ENCODE data around the gene MX1. TPM values are rescaled to one million over a fixed set of nuclear protein-coding genes. Genes with fewer than 3 reads are reported as not detected.

The MX1 gene
- polyA plus RNA-seq, 3 donors, result 42.7 to 73.3 (median 60.5) TPM

- H3K27ac Mint-ChIP-seq, result no peak overlapping the region
- no peak for DNase-seq
These were observed 17.5 kb downstream of the MX1 start for GRCh38 chr21:41443562-41443961.

DNA sequence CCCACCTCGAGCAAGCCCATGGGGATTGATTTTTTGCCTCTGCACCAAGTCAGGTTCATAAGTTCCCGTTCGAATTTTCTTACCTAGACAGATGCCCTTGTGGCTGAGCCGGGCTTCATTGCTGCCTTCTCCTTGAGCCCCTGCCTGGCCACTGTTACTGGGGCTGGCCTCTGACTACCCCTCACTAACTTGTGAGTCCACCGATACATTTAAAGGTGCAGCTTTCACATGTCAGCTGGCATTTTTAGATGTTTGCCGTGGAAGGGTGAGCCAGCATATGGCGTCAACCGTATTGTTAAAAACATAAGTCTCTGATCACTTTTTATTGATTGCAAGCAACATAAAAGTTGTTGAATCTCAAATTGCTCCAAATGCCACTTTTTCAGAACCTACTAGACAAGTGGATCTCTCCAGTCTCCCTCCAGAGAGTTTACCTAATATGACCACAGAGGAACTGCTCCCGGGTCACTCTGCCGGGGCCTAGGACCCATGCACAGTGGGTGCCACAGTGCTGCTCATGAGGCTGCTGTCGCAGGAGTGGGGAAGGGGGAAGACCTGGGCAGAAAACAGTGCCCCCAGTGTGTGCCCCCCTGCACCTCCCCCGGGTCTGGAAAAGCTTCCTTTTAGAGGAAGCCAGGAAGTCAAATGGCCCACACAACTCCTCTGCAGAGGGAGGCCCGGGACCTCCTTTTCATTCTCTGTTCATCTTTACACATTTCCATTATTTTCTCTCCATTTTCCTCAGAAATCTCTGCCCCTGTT is 18.8 kb downstream of the MX1 start:
- no peak overlapping the region for H3K4me2 ChIP-seq (replicated peaks; ENCODE audit: extremely low read depth, low read length, poor library complexity, severe bottlenecking)
- TF ChIP-seq, protein P1, sequence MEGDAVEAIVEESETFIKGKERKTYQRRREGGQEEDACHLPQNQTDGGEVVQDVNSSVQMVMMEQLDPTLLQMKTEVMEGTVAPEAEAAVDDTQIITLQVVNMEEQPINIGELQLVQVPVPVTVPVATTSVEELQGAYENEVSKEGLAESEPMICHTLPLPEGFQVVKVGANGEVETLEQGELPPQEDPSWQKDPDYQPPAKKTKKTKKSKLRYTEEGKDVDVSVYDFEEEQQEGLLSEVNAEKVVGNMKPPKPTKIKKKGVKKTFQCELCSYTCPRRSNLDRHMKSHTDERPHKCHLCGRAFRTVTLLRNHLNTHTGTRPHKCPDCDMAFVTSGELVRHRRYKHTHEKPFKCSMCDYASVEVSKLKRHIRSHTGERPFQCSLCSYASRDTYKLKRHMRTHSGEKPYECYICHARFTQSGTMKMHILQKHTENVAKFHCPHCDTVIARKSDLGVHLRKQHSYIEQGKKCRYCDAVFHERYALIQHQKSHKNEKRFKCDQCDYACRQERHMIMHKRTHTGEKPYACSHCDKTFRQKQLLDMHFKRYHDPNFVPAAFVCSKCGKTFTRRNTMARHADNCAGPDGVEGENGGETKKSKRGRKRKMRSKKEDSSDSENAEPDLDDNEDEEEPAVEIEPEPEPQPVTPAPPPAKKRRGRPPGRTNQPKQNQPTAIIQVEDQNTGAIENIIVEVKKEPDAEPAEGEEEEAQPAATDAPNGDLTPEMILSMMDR (IDR thresholded peaks at IDR 0.05), result no peak
- peaks cover 85 to 100% of the 10 kb centered on the region in 2 donors for H3K36me3 ChIP-seq (replicated peaks in 1 of 2; ENCODE audit: control insufficient read depth in 1 of 2, insufficient read depth in 2 of 2, low read length in 2 of 2)
- H3K4me1 ChIP-seq (ENCODE audit: control insufficient read depth in 1 of 2, insufficient read depth in 2 of 2, low read length in 2 of 2), result no peaks in the 10 kb centered on the region
- H3K9me3 ChIP-seq (replicated peaks in 1 of 2; ENCODE audit: control insufficient read depth in 1 of 2, insufficient read depth in 1 of 2, low read length in 2 of 2), result no peaks in the 10 kb centered on the region
- H3K4me3 Mint-ChIP-seq, result no peak overlapping the region
- peaks cover 0 to 3% (median 0%) of the 10 kb centered on the region in 7 donors for H3K9me3 Mint-ChIP-seq
- H3K27ac Mint-ChIP-seq, result no peak overlapping the region
- H2AFZ ChIP-seq (ENCODE audit: insufficient read depth, low read depth, low read length, poor library complexity, severe bottlenecking), result no peak overlapping the region
- no peak for DNase-seq
- H3K4me3 ChIP-seq (replicated peaks in 1 of 3; ENCODE audit: low read depth in 2 of 3, low read length in 3 of 3), result no peak overlapping the region
- no peak overlapping the region for H3K9ac ChIP-seq (ENCODE audit: insufficient read depth, low read length, poor library complexity, severe bottlenecking)
- H3K27me3 Mint-ChIP-seq (ENCODE audit: low read depth in 3 of 3), result peaks cover 0 to 2% (median 0%) of the 10 kb centered on the region in 3 donors
- no peaks in the 10 kb centered on the region for H3K27me3 ChIP-seq (ENCODE audit: control insufficient read depth in 2 of 2, insufficient read depth in 2 of 2, low read length in 2 of 2)
- H4K20me1 ChIP-seq (ENCODE audit: insufficient read depth, low read length), result peaks cover 4% of the 10 kb centered on the region
- H3K27ac ChIP-seq (ENCODE audit: low read depth in 1 of 2, low read length in 2 of 2), result no peak overlapping the region
- peaks cover 94 to 100% of the 10 kb centered on the region in 2 donors for H3K36me3 Mint-ChIP-seq
- no peaks in the 10 kb centered on the region for H3K79me2 ChIP-seq (ENCODE audit: insufficient read depth, low read length)
- WGBS (ENCODE audit: insufficient coverage), result 84% methylated on average over 11 of the region's 13 CpGs
- intact Hi-C loops (cut with micrococcal nuclease), result no loop called here
- H3K4me1 Mint-ChIP-seq, result no peaks in the 10 kb centered on the region

More at GRCh38 chr21:41443562-41443961, 17.5 kb downstream of the MX1 start:
- no peaks in the 10 kb centered on the region for H3K79me2 ChIP-seq (ENCODE audit: insufficient read depth, low read length)
- peaks cover 0 to 3% (median 0%) of the 10 kb centered on the region in 7 donors for H3K9me3 Mint-ChIP-seq
- H3K9ac ChIP-seq (ENCODE audit: insufficient read depth, low read length, poor library complexity, severe bottlenecking), result no peak overlapping the region
- H3K4me3 Mint-ChIP-seq, result no peak overlapping the region
- 100% methylated on average over 2 of the region's 7 CpGs for WGBS (ENCODE audit: insufficient coverage)
- no peak overlapping the region for H3K4me2 ChIP-seq (replicated peaks; ENCODE audit: extremely low read depth, low read length, poor library complexity, severe bottlenecking)
- H2AFZ ChIP-seq (ENCODE audit: insufficient read depth, low read depth, low read length, poor library complexity, severe bottlenecking), result no peak overlapping the region
- peaks cover 0 to 2% (median 0%) of the 10 kb centered on the region in 3 donors for H3K27me3 Mint-ChIP-seq (ENCODE audit: low read depth in 3 of 3)
- no peaks in the 10 kb centered on the region for H3K27me3 ChIP-seq (ENCODE audit: control insufficient read depth in 2 of 2, insufficient read depth in 2 of 2, low read length in 2 of 2)
- H3K4me1 ChIP-seq (ENCODE audit: control insufficient read depth in 1 of 2, insufficient read depth in 2 of 2, low read length in 2 of 2), result no peaks in the 10 kb centered on the region
- H3K4me3 ChIP-seq (replicated peaks in 1 of 3; ENCODE audit: low read depth in 2 of 3, low read length in 3 of 3), result no peak overlapping the region
- H3K9me3 ChIP-seq (replicated peaks in 1 of 2; ENCODE audit: control insufficient read depth in 1 of 2, insufficient read depth in 1 of 2, low read length in 2 of 2), result no peaks in the 10 kb centered on the region
- TF ChIP-seq, protein P1 (IDR thresholded peaks at IDR 0.05), result no peak
- H4K20me1 ChIP-seq (ENCODE audit: insufficient read depth, low read length), result peaks cover 4% of the 10 kb centered on the region
- peaks cover 89 to 100% of the 10 kb centered on the region in 2 donors for H3K36me3 ChIP-seq (replicated peaks in 1 of 2; ENCODE audit: control insufficient read depth in 1 of 2, insufficient read depth in 2 of 2, low read length in 2 of 2)
- intact Hi-C loops (cut with micrococcal nuclease), result no loop called here
- no peak overlapping the region for H3K27ac ChIP-seq (ENCODE audit: low read depth in 1 of 2, low read length in 2 of 2)
- no peaks in the 10 kb centered on the region for H3K4me1 Mint-ChIP-seq
- peaks cover 94 to 99% of the 10 kb centered on the region in 2 donors for H3K36me3 Mint-ChIP-seq
